ENCODE results near the gene IFNA14.

DNA sequence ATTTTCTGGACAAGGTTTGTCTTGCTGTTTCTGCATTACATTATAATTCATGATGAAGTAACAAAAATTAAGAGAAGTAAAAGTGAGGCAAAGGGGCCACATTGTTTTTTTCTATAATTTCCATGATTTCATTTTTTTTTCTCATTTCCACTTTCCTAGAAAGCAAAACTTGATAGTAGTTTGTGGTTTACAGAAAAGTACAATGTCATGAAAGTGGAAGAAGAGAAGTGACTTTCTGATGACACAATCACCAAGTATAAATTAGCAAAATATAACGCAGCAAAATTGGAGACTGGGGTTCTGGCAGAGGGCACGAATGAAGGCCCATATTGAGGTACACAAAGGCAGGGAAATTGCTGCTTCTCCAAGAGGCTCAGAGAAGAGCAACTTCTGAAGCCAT lies 5.0 kb upstream of the IFNA14 start:
- TF ChIP-seq, protein P1, sequence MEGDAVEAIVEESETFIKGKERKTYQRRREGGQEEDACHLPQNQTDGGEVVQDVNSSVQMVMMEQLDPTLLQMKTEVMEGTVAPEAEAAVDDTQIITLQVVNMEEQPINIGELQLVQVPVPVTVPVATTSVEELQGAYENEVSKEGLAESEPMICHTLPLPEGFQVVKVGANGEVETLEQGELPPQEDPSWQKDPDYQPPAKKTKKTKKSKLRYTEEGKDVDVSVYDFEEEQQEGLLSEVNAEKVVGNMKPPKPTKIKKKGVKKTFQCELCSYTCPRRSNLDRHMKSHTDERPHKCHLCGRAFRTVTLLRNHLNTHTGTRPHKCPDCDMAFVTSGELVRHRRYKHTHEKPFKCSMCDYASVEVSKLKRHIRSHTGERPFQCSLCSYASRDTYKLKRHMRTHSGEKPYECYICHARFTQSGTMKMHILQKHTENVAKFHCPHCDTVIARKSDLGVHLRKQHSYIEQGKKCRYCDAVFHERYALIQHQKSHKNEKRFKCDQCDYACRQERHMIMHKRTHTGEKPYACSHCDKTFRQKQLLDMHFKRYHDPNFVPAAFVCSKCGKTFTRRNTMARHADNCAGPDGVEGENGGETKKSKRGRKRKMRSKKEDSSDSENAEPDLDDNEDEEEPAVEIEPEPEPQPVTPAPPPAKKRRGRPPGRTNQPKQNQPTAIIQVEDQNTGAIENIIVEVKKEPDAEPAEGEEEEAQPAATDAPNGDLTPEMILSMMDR (IDR thresholded peaks at IDR 0.05) = no peak
- TF ChIP-seq POLR2A (IDR thresholded peaks at IDR 0.05) = no peak

Data from uterus (tissue), 2 donors.